K562 (cell line): ENCODE measurements around the gene NBEAL2. TPM values are rescaled to one million over a fixed set of nuclear protein-coding genes. Genes with fewer than 3 reads are reported as not detected.

Experiments
- ATAC-seq: fragments of 200-7000 bp; cut with Tn5 transposase; 3 replicates; pipeline ENCODE4 v1.9.1; 2020; ENCODE audit warnings: moderate library complexity
- BruUV-seq: library from RNA; stranded (reverse); fragments of 400-500 nt; replicated peaks from 2 replicates; lab custom pipeline; 2021; lab: Mats Ljungman, UMichigan
- CTCF ChIA-PET: fragments of 300-600 bp; formaldehyde crosslinking; extraction: SDS; loops from one replicate; lab custom pipeline; 2021; ENCODE audit warnings: low intra/inter-chr PET ratio; lab: Yijun Ruan, JAX
- POLR2A ChIA-PET: fragments of 300-600, 350-650 bp; sonication (Branson Sonifier 250); formaldehyde crosslinking; extraction: SDS; loops from one replicate; lab custom pipeline; 2021; ENCODE audit warnings: antibody characterized with exemption, inconsistent platforms; lab: Yijun Ruan, JAX
- DNase-seq, 4 experiments: peaks; one replicate each; pipeline versions ENCODE4 v3.0.0 to v3.0.0-alpha.2; 2011 to 2018; ENCODE audit warnings: low spot score in 3 of 4, mixed read lengths in 3 of 4; ENCODE audit errors: extremely low read depth in 1 of 4
- FAIRE-seq: peaks from 2 replicates; lab custom pipeline; 2011; peaks lifted over from hg19 to GRCh38; lab: Jason Lieb, UNC
- H2AFZ ChIP-seq: 2 replicates; pipeline ENCODE4 v1.6.0; 2011; ENCODE audit warnings: low read depth, low read length, control low read depth, inconsistent platforms
- H3K27ac ChIP-seq: fragments of 200-600 bp; 3 replicates; pipeline ENCODE4 v1.8.0; 2011; ENCODE audit warnings: low read depth, mild to moderate bottlenecking, control low read depth, inconsistent platforms, low read length, moderate library complexity, mixed read lengths; ENCODE audit errors: extremely low read depth
- H3K27me3 ChIP-seq, 2 experiments: fragments of 300-600 bp in 1 of 2; 2 replicates in 1 of 2; 3 replicates in 1 of 2; pipeline versions ENCODE4 v1.6.0 to v1.8.0; 2011; ENCODE audit warnings: inconsistent platforms in 2 of 2, low read length in 2 of 2, mild to moderate bottlenecking in 1 of 2, mixed read lengths in 1 of 2, moderate library complexity in 1 of 2; ENCODE audit not compliant: control insufficient read depth in 2 of 2, insufficient read depth in 2 of 2
- H3K36me3 ChIP-seq: fragments of 300-600 bp; 3 replicates; pipeline ENCODE4 v1.8.0; 2011; ENCODE audit warnings: mild to moderate bottlenecking, low read length, inconsistent platforms; ENCODE audit not compliant: control insufficient read depth, insufficient read depth
- H3K4me1 ChIP-seq, 2 experiments: fragments of 200-600 bp in 1 of 2; replicated peaks in 1 of 2; 2 replicates in 1 of 2; 3 replicates in 1 of 2; pipeline versions ENCODE4 v1.5.1 to v1.8.0; 2011; ENCODE audit warnings: inconsistent platforms in 2 of 2, low read length in 2 of 2, mild to moderate bottlenecking in 1 of 2, mixed read lengths in 1 of 2, moderate library complexity in 1 of 2; ENCODE audit not compliant: control insufficient read depth in 2 of 2, insufficient read depth in 2 of 2
- H3K4me2 ChIP-seq: 2 replicates; pipeline ENCODE4 v1.6.1; 2011; ENCODE audit warnings: low read length, control low read depth, inconsistent platforms, mixed read lengths; ENCODE audit not compliant: insufficient read depth
- H3K4me3 ChIP-seq: fragments of 200-600 bp; sonication (generic), shearing (Covaris generic); 2 replicates; pipeline ENCODE4 v1.5.1; 2016; ENCODE audit warnings: control low read depth, inconsistent platforms
- H3K79me2 ChIP-seq: fragments of 200-600 bp; 3 replicates; pipeline ENCODE4 v1.8.0; 2011; ENCODE audit warnings: low read length, inconsistent platforms; ENCODE audit not compliant: control insufficient read depth, insufficient read depth
- H3K9ac ChIP-seq, 2 experiments: 2 replicates each; pipeline versions ENCODE4 v1.6.0 to v1.6.1; 2011; ENCODE audit warnings: low read depth in 2 of 2, low read length in 2 of 2, control low read depth in 1 of 2, inconsistent platforms in 1 of 2, mild to moderate bottlenecking in 1 of 2, mixed read lengths in 1 of 2; ENCODE audit not compliant: insufficient read depth in 1 of 2
- H3K9me1 ChIP-seq: one replicate; pipeline ENCODE4 v1.6.0; 2011; ENCODE audit warnings: inconsistent platforms, mild to moderate bottlenecking, low read length, moderate library complexity; ENCODE audit not compliant: control insufficient read depth, insufficient read depth
- H3K9me3 ChIP-seq: replicated peaks from 2 replicates; pipeline ENCODE4 v1.5.1; 2011; ENCODE audit warnings: low read depth, low read length, inconsistent platforms; ENCODE audit not compliant: control insufficient read depth, insufficient read depth
- H4K20me1 ChIP-seq: replicated peaks from 2 replicates; pipeline ENCODE4 v1.6.1; 2011; ENCODE audit warnings: low read length, inconsistent platforms, mixed read lengths; ENCODE audit not compliant: control insufficient read depth, insufficient read depth
- FOXK1 ChIP-seq: sonication (generic); formaldehyde crosslinking; IDR thresholded peaks from 2 replicates; pipeline ENCODE4 v1.8.0; 2022; ENCODE audit warnings: missing genetic modification reagents, mild to moderate bottlenecking, borderline replicate concordance
- ZKSCAN1 ChIP-seq: fragments of 150-350 bp; IDR thresholded peaks from 2 replicates; pipeline ENCODE4 v1.6.1; 2016; ENCODE audit warnings: low read depth, low read length
- WGBS: fragments of 100-300 bp; shearing (Covaris generic); methylation state at CpG from one replicate; pipeline ENCODE4 v1.1.6; 2016; ENCODE audit warnings: low coverage, mixed read lengths; ENCODE audit not compliant: insufficient coverage; ENCODE audit errors: missing lambda C conversion rate; 5-methylcytosine and 5-hydroxymethylcytosine counted together
- in situ Hi-C: fragments of 300-500 bp; cut with MboI; formaldehyde crosslinking; loops from 4 replicates; pipeline ENCODE4 v1.15.0; 2018; ENCODE audit warnings: inconsistent platforms, mixed read lengths
- intact Hi-C: fragments of 100-400 bp; cut with micrococcal nuclease; formaldehyde crosslinking; loops from 2 replicates; pipeline ENCODE4 v1.14.2; 2022
- polyA plus RNA-seq, 8 experiments: library from polyadenylated mRNA; depleted of rRNA in 4 of 8; stranded (reverse) in 5 of 8; unstranded in 3 of 8; fragments of >200 nt; fragmentation: Nextera tagmentation in 2 of 8; fragmentation: Illumina TruSeq in 1 of 8; extraction: Ambion mirVana in 2 of 8; extraction: Trizol in 1 of 8; gene quantifications; 2 replicates each; pipeline versions ENCODE4 v1.2.1 to v1.2.3, GENCODE V29; 2011 to 2014; ENCODE audit warnings: inconsistent platforms in 1 of 8, missing spikeins in 1 of 8
- total RNA-seq, 7 experiments: library from RNA; depleted of rRNA in 6 of 7; stranded (reverse); fragments of >200 nt in 6 of 7; fragmentation: Illumina TruSeq in 2 of 7; extraction: Trizol in 2 of 7; gene quantifications; 2 replicates each; pipeline versions ENCODE4 v1.2.1 to v1.2.3, GENCODE V29; 2011 to 2021; ENCODE audit warnings: low replicate concordance in 1 of 7
- TF ChIP-seq, protein P1 (sequence below): fragments of 450-650 bp; IDR thresholded peaks from 2 replicates; pipeline ENCODE4 v1.6.1; 2016
- TF ChIP-seq, protein P2 (sequence below): fragments of 450-650 bp; IDR thresholded peaks from 2 replicates; pipeline ENCODE4 v1.6.1; 2016; ENCODE audit warnings: low read depth, mild to moderate bottlenecking, moderate library complexity
- TF ChIP-seq, protein P3 (sequence below): fragments of 250-450 bp; sonication (Bioruptor Pico); IDR thresholded peaks from 2 replicates; pipeline ENCODE4 v1.4.0; 2020; ENCODE audit warnings: borderline replicate concordance

NBEAL2 gene
- total and polyA plus RNA-seq, 9 of the 15 experiments (the other 6 are each of a cell fraction or from before 2014, with no cell fraction given), result 0.06 to 114 (median 29.6) TPM

DNA sequence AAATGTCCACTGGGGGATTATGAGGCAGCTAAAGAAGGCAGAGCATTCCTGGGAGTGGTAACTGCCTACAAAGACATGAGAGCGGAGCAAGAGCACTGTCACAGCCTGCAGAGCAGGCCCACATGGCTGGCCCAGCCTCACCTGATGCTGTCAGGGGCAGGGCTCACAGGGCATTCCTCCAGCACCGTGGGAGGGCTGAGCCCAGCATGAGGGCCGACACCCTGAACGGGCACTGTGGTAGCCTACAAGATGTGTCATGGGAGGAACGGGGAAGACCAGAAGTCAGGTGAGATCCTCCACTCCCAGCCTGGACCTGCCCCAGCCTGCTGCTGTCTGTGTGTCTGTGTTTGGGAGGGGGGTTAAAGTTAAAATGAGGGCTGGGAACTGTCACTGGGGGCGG lies 33.0 kb upstream of the NBEAL2 start:
- no peak for DNase-seq
- intact Hi-C loops, result no loop called here
- H3K27ac ChIP-seq, result peak overlapping the region; percentile 61; the same call in 2 of the 3 replicates
- H3K9me3 ChIP-seq, result no peaks in the 10 kb centered on the region
- H2AFZ ChIP-seq, result no peak overlapping the region
- H3K27me3 ChIP-seq, result no peaks in the 10 kb centered on the region
- WGBS, result 60% methylated on average over 6 of the region's 6 CpGs
- BruUV-seq, result no TSS peak
- TF ChIP-seq, protein P1, sequence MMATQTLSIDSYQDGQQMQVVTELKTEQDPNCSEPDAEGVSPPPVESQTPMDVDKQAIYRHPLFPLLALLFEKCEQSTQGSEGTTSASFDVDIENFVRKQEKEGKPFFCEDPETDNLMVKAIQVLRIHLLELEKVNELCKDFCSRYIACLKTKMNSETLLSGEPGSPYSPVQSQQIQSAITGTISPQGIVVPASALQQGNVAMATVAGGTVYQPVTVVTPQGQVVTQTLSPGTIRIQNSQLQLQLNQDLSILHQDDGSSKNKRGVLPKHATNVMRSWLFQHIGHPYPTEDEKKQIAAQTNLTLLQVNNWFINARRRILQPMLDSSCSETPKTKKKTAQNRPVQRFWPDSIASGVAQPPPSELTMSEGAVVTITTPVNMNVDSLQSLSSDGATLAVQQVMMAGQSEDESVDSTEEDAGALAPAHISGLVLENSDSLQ, result no peak
- TF ChIP-seq, protein P2, sequence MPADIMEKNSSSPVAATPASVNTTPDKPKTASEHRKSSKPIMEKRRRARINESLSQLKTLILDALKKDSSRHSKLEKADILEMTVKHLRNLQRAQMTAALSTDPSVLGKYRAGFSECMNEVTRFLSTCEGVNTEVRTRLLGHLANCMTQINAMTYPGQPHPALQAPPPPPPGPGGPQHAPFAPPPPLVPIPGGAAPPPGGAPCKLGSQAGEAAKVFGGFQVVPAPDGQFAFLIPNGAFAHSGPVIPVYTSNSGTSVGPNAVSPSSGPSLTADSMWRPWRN, result no peak
- no peak for TF ChIP-seq FOXK1 (CRISPR knock-in tag)
- TF ChIP-seq, protein P3, sequence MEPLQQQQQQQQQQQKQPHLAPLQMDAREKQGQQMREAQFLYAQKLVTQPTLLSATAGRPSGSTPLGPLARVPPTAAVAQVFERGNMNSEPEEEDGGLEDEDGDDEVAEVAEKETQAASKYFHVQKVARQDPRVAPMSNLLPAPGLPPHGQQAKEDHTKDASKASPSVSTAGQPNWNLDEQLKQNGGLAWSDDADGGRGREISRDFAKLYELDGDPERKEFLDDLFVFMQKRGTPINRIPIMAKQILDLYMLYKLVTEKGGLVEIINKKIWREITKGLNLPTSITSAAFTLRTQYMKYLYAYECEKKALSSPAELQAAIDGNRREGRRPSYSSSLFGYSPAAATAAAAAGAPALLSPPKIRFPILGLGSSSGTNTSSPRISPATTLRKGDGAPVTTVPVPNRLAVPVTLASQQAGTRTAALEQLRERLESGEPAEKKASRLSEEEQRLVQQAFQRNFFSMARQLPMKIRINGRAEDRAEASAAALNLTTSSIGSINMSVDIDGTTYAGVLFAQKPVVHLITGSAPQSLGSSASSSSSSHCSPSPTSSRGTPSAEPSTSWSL (CRISPR knock-in tag), result 0 out of 2 replicates have a peak, but pooled peaks have one; percentile 69
- TF ChIP-seq ZKSCAN1, result no peak
- peaks cover 49 to 69% of the 10 kb centered on the region in 2 experiments for H3K4me1 ChIP-seq
- FAIRE-seq, result no peak
- peaks cover 44% of the 10 kb centered on the region for H3K9me1 ChIP-seq
- H4K20me1 ChIP-seq, result peaks cover 82% of the 10 kb centered on the region
- ChIA-PET POLR2A (interaction anchor here (0.9 to 4.0 kb wide), 7 partner anchors 9 to 65 kb away, joined by 3 to 14 read pairs (median 5); no protein-coding TSS in a partner anchor), CTCF (no interaction called here)
- H3K4me2 ChIP-seq, result no peak overlapping the region
- peaks cover 67% of the 10 kb centered on the region for H3K36me3 ChIP-seq
- no peak for ATAC-seq
- no peak overlapping the region for H3K4me3 ChIP-seq
- in situ Hi-C loops, result no loop called here
- H3K9ac ChIP-seq, result peak overlapping the region; percentile 23 to 75; a peak in 2 of 4 replicates
- H3K79me2 ChIP-seq, result peaks cover 100% of the 10 kb centered on the region
